Neutrophil (primary cell): Measurements from ENCODE around the gene JAKMIP1.

Experiments used
- H3K27ac ChIP-seq: fragments of 200-600 bp; sonication (generic); 2 replicates; pipeline ENCODE4 v1.5.1; 2016; ENCODE audit warnings: mild to moderate bottlenecking, moderate library complexity
- H3K27me3 ChIP-seq: fragments of 200-600 bp; sonication (generic); 2 replicates; pipeline ENCODE4 v1.6.0; 2016; ENCODE audit warnings: mild to moderate bottlenecking
- H3K36me3 ChIP-seq: fragments of 200-600 bp; sonication (generic); 2 replicates; pipeline ENCODE4 v1.5.1; 2017
- H3K4me1 ChIP-seq, 2 experiments: fragments of 200-600 bp in 1 of 2; sonication (generic) in 1 of 2; 1 replicate in 1 of 2; 2 replicates in 1 of 2; pipeline versions ENCODE4 v1.5.1 to v1.6.1; 2013 to 2016; ENCODE audit warnings: low read depth in 1 of 2, low read length in 1 of 2, mild to moderate bottlenecking in 1 of 2, moderate library complexity in 1 of 2; ENCODE audit not compliant: control insufficient read depth in 1 of 2, insufficient read depth in 1 of 2
- H3K4me3 ChIP-seq, 2 experiments: fragments of 200-600 bp in 1 of 2; sonication (generic) in 1 of 2; 1 replicate in 1 of 2; 2 replicates in 1 of 2; pipeline ENCODE4 v1.5.1; 2013 to 2016; ENCODE audit warnings: low read depth in 1 of 2, low read length in 1 of 2, mild to moderate bottlenecking in 1 of 2, moderate library complexity in 1 of 2
- H3K9me3 ChIP-seq: fragments of 200-600 bp; sonication (generic); 2 replicates; pipeline ENCODE4 v1.5.1; 2016
- CTCF ChIP-seq: fragments of 200-600 bp; sonication (generic); IDR thresholded peaks from 2 replicates; pipeline ENCODE4 v1.5.1; 2016; ENCODE audit warnings: antibody characterized with exemption

JAKMIP1 gene

GRCh38 chr4:6200011-6200921 is at the start of gene JAKMIP1:
JAKMIP1 (minus strand) TSS chr4:6200549; CDS start chr4:6112850, 87,699 bp downstream.
- peaks cover 92% of the 10 kb centered on the region for H3K27me3 ChIP-seq
- H3K27ac ChIP-seq: no peak within 1 kb of the TSS
- no peak within 1 kb of the TSS for H3K4me3 ChIP-seq
- no peaks in the 10 kb centered on the region for H3K36me3 ChIP-seq
- no peak for TF ChIP-seq CTCF
- no peaks in the 10 kb centered on the region for H3K4me1 ChIP-seq
- no peaks in the 10 kb centered on the region for H3K9me3 ChIP-seq

- Histone ChIP-seq H3K36me3 (no peaks in the 10 kb centered on the region), H3K27ac (no peak overlapping the region), H3K9me3 (peaks cover 6% of the 10 kb centered on the region), H3K4me1 (no peaks in the 10 kb centered on the region), H3K27me3 (peaks cover 75% of the 10 kb centered on the region), H3K4me3 (no peak overlapping the region)
- no peak for TF ChIP-seq CTCF
These were observed 48.0 kb upstream of the JAKMIP1 start for GRCh38 chr4:6248394-6248793.

- no peaks in the 10 kb centered on the region for H3K4me1 ChIP-seq
- peaks cover 75% of the 10 kb centered on the region for H3K27me3 ChIP-seq
- H3K36me3 ChIP-seq: no peaks in the 10 kb centered on the region
- no peak overlapping the region for H3K27ac ChIP-seq
- no peak for TF ChIP-seq CTCF
- H3K4me3 ChIP-seq: no peak overlapping the region
- H3K9me3 ChIP-seq: peaks cover 6% of the 10 kb centered on the region
These were observed 45.9 kb upstream of the JAKMIP1 start for GRCh38 chr4:6246170-6246634.

GRCh38 chr4:6245246-6246169 is 45.2 kb upstream of the JAKMIP1 start:
- Histone ChIP-seq H3K27me3 (peaks cover 71% of the 10 kb centered on the region), H3K36me3 (no peaks in the 10 kb centered on the region), H3K27ac (no peak overlapping the region), H3K4me3 (no peak overlapping the region), H3K9me3 (peaks cover 6% of the 10 kb centered on the region), H3K4me1 (no peaks in the 10 kb centered on the region)
- TF ChIP-seq CTCF: no peak

- no peaks in the 10 kb centered on the region for H3K36me3 ChIP-seq
- TF ChIP-seq CTCF: no peak
- peaks cover 41% of the 10 kb centered on the region for H3K27me3 ChIP-seq
- H3K4me1 ChIP-seq: no peaks in the 10 kb centered on the region
- H3K4me3 ChIP-seq: no peak overlapping the region
- peaks cover 6% of the 10 kb centered on the region for H3K9me3 ChIP-seq
- H3K27ac ChIP-seq: no peak overlapping the region
These were observed 42.1 kb upstream of the JAKMIP1 start for GRCh38 chr4:6242271-6243029.
